ENCODE data around the gene PRSS3. TPM values are rescaled to one million over a fixed set of nuclear protein-coding genes. Genes with fewer than 3 reads are reported as not detected.

Gene PRSS3
- total RNA-seq, 1 experiment from 2014 or later: 66.3 TPM

DNA sequence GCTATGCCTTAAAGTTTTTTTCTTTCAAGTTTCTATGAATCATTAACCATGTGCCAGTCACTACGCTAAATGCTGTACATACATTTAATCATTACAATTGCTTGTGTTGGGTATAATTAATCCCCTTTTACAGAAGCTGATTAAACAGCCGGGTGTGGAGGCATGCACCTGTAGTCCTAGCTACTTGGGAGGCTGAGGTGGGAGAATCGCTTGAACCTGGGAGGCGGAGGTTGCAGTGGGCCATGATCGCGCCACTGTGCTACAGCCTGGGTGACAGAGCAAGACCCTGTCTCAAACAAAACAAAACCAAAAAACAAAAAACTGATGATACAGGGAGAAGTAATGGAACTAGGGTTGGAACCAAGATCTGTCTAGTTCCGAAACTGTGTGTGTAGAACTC lies 20.4 kb downstream of the PRSS3 start (continued):
- no peak for TF ChIP-seq SIN3A (IDR thresholded peaks at IDR 0.05; ENCODE audit: low read depth)
- no peak for TF ChIP-seq SRF (IDR thresholded peaks at IDR 0.05; ENCODE audit: low read depth)

DNA sequence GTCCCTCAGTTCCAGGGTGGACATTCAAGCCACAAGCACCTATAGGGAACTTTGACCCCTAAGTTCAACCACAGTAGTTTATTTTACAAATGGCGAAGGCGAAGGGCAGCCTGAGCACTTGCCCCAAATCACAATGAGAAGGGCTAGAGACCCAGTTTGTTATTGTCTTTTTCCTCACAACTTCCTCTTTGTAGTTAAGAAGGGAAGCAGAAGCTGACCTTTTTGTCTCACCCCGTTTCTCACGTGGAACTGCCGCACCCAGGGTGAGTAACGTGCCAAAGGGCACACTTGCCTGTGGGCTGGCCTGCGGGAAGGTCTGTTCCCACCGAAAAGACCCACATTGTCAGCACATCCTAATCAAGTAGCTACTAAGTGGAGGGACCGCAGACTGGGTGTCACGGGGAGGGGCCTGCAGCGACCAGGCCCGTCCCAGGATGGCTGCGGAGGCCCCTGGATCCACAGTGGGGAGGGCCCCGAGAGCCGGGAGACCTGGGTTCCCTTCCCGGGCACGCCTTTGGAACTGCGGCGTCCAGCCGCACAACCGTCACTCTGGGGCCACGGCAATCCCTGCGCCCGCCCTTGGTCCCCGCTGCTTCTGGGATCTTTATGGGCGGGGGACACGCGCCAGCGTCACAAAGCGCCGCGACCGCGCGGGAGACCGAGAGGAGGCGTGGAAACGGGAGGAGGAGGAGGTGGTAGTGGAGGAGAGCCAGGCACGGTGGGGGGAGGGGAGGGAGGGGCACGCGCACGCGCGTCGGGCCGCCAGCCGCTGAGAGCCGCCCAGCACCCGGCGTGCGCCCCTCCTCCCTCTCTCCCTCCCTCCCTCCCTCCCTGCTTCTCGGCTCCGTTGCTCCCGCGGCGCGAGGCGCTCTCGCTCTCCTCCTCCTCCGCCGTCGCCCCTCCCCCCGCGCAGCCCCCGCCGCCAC lies 21.2 kb downstream of the PRSS3 start, which contains the start of gene UBE2R2:
Gene UBE2R2 (plus strand): TSS at position 834 of the 926 bp plus-strand sequence. CDS start 598 bp downstream, outside the sequence.
- H3K9ac ChIP-seq (ENCODE audit: low read length): peak within 1 kb of the TSS; percentile 93
- TF ChIP-seq ZNF274 (IDR thresholded peaks at IDR 0.05; ENCODE audit: low read depth, low read length) (no peak), TCF7L2 (IDR thresholded peaks at IDR 0.05; ENCODE audit: borderline replicate concordance, extremely low read depth, insufficient read depth, insufficient read length) (peak; percentile 90), FOSL1 (IDR thresholded peaks at IDR 0.05; ENCODE audit: low read depth) (no peak; the same call in 1 of the 2 replicates), RAD21 (IDR thresholded peaks at IDR 0.05; ENCODE audit: low read depth) (no peak), CBX3 (IDR thresholded peaks at IDR 0.05; ENCODE audit: low read depth) (no peak; the same call in 1 of the 2 replicates), YY1 (IDR thresholded peaks at IDR 0.05; ENCODE audit: extremely low read depth, insufficient replicate concordance, low read depth, low read length) (no peak), POLR2AphosphoS5 (IDR thresholded peaks at IDR 0.05; ENCODE audit: low read depth, low read length) (peak; percentile 87), POLR2A (IDR thresholded peaks at IDR 0.05; ENCODE audit: borderline replicate concordance, extremely low read depth, insufficient read depth, insufficient read length) (peak; percentile 64), EGR1 (IDR thresholded peaks at IDR 0.05; ENCODE audit: low read depth) (peak; percentile 44; the same call in 1 of the 2 replicates), SP1 (IDR thresholded peaks at IDR 0.05; ENCODE audit: low read depth) (peak; percentile 25), JUND (IDR thresholded peaks at IDR 0.05) (no peak), ELF1 (IDR thresholded peaks at IDR 0.05; ENCODE audit: borderline replicate concordance, low read depth) (no peak), ZFX (IDR thresholded peaks at IDR 0.05) (no peak), SIN3A (IDR thresholded peaks at IDR 0.05; ENCODE audit: low read depth) (peak; percentile 24; the same call in 1 of the 2 replicates), EZH2phosphoT487 (IDR thresholded peaks at IDR 0.05; ENCODE audit: borderline replicate concordance) (no peak)
- TF ChIP-seq, protein P1, sequence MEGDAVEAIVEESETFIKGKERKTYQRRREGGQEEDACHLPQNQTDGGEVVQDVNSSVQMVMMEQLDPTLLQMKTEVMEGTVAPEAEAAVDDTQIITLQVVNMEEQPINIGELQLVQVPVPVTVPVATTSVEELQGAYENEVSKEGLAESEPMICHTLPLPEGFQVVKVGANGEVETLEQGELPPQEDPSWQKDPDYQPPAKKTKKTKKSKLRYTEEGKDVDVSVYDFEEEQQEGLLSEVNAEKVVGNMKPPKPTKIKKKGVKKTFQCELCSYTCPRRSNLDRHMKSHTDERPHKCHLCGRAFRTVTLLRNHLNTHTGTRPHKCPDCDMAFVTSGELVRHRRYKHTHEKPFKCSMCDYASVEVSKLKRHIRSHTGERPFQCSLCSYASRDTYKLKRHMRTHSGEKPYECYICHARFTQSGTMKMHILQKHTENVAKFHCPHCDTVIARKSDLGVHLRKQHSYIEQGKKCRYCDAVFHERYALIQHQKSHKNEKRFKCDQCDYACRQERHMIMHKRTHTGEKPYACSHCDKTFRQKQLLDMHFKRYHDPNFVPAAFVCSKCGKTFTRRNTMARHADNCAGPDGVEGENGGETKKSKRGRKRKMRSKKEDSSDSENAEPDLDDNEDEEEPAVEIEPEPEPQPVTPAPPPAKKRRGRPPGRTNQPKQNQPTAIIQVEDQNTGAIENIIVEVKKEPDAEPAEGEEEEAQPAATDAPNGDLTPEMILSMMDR (IDR thresholded peaks at IDR 0.05 in 2 of 3, conservative IDR thresholded peaks at IDR 0.05 in 1 of 3; ENCODE audit: borderline replicate concordance in 1 of 3, insufficient read depth in 1 of 3, low read depth in 2 of 3, low read length in 2 of 3): no peak
- TF ChIP-seq, protein P2, sequence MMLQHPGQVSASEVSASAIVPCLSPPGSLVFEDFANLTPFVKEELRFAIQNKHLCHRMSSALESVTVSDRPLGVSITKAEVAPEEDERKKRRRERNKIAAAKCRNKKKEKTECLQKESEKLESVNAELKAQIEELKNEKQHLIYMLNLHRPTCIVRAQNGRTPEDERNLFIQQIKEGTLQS (IDR thresholded peaks at IDR 0.05): no peak
- TF ChIP-seq, protein P3, sequence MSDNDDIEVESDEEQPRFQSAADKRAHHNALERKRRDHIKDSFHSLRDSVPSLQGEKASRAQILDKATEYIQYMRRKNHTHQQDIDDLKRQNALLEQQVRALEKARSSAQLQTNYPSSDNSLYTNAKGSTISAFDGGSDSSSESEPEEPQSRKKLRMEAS (IDR thresholded peaks at IDR 0.05): peak; percentile 86
- no peaks in the 10 kb centered on the region for H3K27me3 ChIP-seq (ENCODE audit: insufficient read depth, low read length)
- H3K9me2 ChIP-seq (ENCODE audit: insufficient read depth): no peaks in the 10 kb centered on the region
- no peaks in the 10 kb centered on the region for H3K9me3 ChIP-seq (ENCODE audit: control insufficient read depth in 1 of 2, insufficient read depth in 1 of 2, low read depth in 1 of 2, low read length in 2 of 2)
- RAD21 ChIA-PET (ENCODE audit: low non-redundant PET in 1 of 2, low total read pairs in 2 of 2, uncharacterized antibody in 2 of 2, unreplicated experiment in 2 of 2): no interaction called here
- POLR2A ChIA-PET: interaction anchor here (0.9 kb wide), 1 partner anchor 9 kb away, joined by 3 read pairs; no protein-coding TSS in a partner anchor
- H3K4me2 ChIP-seq (ENCODE audit: low read length): peak within 1 kb of the TSS; percentile 91
- no peaks in the 10 kb centered on the region; a peak in 1 of 4 replicates for H3K36me3 ChIP-seq (ENCODE audit: control insufficient read depth in 1 of 2, insufficient read depth in 2 of 2, low read length in 2 of 2)
- CTCF ChIA-PET: interaction anchor here (0.8 to 1.0 kb wide), 2 partner anchors 33 to 36 kb away, joined by 3 read pairs; no protein-coding TSS in a partner anchor
- TSS peak; percentile 95 for BruUV-seq (replicated peaks)
- DNase-seq (ENCODE audit: low read depth, low spot score) (peak; percentile 84), ATAC-seq (peak; percentile 75)
- intact Hi-C loops (cut with micrococcal nuclease): loop anchor here (10.0 kb wide), 2 partner anchors 98 to 258 kb away; no protein-coding TSS in a partner anchor
- no peak within 1 kb of the TSS for H2AFZ ChIP-seq (ENCODE audit: low read depth, low read length, poor library complexity, severe bottlenecking)
- H3K4me3 ChIP-seq (replicated peaks in 1 of 2; ENCODE audit: low read depth in 1 of 2, low read length in 2 of 2): peak within 1 kb of the TSS; percentile 87 to 89
- H3K27ac ChIP-seq (ENCODE audit: low read depth, low read length): peak within 1 kb of the TSS; percentile 99
- peaks cover 4% of the 10 kb centered on the region; the same call in 1 of the 2 replicates for H4K20me1 ChIP-seq (ENCODE audit: insufficient read depth)
- peaks cover 44% of the 10 kb centered on the region for H3K79me2 ChIP-seq (ENCODE audit: insufficient read depth, low read length)
- H3K4me1 ChIP-seq (ENCODE audit: control insufficient read depth in 1 of 2, insufficient read depth in 2 of 2, low read length in 2 of 2): peaks cover 28 to 54% of the 10 kb centered on the region in 2 experiments
